ENCODE measurements around the gene TRIP13. TPM values are rescaled to one million over a fixed set of nuclear protein-coding genes. Genes with fewer than 3 reads are reported as not detected.

The TRIP13 gene
- polyA plus RNA-seq, 1 donor from 2014 or later = 2.1 TPM

DNA sequence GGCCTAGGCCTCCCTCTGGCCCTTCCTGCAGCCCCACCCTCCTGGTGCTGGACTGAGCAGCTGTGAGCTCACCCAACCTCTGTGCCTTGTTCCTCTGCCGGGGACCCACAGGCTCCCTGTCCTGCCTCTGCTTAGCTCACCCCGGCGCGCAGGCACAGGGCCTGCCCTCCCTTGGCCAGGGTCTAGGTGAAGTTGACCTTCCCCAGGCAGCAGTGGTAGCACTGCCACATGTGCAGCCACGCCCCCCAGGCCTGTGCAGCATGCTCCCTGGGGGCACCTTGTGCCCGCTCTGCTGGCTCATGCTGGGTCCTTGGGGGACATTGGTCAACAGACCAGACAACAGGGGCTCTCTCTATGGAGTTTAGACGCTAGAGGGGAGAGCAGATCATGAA, 18.1 kb downstream of the TRIP13 start:
- Histone ChIP-seq H4K20me1 (ENCODE audit: insufficient read depth) (no peaks in the 10 kb centered on the region), H3K9me3 (ENCODE audit: low read length) (no peaks in the 10 kb centered on the region), H3K27me3 (ENCODE audit: insufficient read depth, low read depth, low read length) (no peaks in the 10 kb centered on the region), H3K4me3 (ENCODE audit: low read length) (no peak overlapping the region), H3F3A (ENCODE audit: insufficient read depth, low read length, poor library complexity, severe bottlenecking) (no peaks in the 10 kb centered on the region), H3K9ac (ENCODE audit: low read length) (no peak overlapping the region), H3K4me2 (ENCODE audit: low read length) (no peak overlapping the region), H3K9me2 (ENCODE audit: insufficient read depth, low read length) (no peaks in the 10 kb centered on the region), H3K27ac (ENCODE audit: low read length) (no peak overlapping the region), H3K36me3 (ENCODE audit: insufficient read depth, low read length) (no peaks in the 10 kb centered on the region), H2AFZ (ENCODE audit: low read depth, low read length) (no peak overlapping the region), H3K79me2 (replicated peaks; ENCODE audit: insufficient read depth, low read length) (no peaks in the 10 kb centered on the region)
- TF ChIP-seq SMC3 (conservative IDR thresholded peaks at IDR 0.05; ENCODE audit: poor library complexity) = no peak
- TF ChIP-seq, protein P1, sequence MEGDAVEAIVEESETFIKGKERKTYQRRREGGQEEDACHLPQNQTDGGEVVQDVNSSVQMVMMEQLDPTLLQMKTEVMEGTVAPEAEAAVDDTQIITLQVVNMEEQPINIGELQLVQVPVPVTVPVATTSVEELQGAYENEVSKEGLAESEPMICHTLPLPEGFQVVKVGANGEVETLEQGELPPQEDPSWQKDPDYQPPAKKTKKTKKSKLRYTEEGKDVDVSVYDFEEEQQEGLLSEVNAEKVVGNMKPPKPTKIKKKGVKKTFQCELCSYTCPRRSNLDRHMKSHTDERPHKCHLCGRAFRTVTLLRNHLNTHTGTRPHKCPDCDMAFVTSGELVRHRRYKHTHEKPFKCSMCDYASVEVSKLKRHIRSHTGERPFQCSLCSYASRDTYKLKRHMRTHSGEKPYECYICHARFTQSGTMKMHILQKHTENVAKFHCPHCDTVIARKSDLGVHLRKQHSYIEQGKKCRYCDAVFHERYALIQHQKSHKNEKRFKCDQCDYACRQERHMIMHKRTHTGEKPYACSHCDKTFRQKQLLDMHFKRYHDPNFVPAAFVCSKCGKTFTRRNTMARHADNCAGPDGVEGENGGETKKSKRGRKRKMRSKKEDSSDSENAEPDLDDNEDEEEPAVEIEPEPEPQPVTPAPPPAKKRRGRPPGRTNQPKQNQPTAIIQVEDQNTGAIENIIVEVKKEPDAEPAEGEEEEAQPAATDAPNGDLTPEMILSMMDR (IDR thresholded peaks at IDR 0.05; ENCODE audit: poor library complexity, severe bottlenecking) = no peak
- no peak for TF ChIP-seq TAF1 (IDR thresholded peaks at IDR 0.05; ENCODE audit: low read depth)
- no peak for TF ChIP-seq POLR2AphosphoS5 (IDR thresholded peaks at IDR 0.05)
- TF ChIP-seq RAD21 (conservative IDR thresholded peaks at IDR 0.05) = no peak
- TF ChIP-seq, protein P2, sequence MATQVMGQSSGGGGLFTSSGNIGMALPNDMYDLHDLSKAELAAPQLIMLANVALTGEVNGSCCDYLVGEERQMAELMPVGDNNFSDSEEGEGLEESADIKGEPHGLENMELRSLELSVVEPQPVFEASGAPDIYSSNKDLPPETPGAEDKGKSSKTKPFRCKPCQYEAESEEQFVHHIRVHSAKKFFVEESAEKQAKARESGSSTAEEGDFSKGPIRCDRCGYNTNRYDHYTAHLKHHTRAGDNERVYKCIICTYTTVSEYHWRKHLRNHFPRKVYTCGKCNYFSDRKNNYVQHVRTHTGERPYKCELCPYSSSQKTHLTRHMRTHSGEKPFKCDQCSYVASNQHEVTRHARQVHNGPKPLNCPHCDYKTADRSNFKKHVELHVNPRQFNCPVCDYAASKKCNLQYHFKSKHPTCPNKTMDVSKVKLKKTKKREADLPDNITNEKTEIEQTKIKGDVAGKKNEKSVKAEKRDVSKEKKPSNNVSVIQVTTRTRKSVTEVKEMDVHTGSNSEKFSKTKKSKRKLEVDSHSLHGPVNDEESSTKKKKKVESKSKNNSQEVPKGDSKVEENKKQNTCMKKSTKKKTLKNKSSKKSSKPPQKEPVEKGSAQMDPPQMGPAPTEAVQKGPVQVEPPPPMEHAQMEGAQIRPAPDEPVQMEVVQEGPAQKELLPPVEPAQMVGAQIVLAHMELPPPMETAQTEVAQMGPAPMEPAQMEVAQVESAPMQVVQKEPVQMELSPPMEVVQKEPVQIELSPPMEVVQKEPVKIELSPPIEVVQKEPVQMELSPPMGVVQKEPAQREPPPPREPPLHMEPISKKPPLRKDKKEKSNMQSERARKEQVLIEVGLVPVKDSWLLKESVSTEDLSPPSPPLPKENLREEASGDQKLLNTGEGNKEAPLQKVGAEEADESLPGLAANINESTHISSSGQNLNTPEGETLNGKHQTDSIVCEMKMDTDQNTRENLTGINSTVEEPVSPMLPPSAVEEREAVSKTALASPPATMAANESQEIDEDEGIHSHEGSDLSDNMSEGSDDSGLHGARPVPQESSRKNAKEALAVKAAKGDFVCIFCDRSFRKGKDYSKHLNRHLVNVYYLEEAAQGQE (IDR thresholded peaks at IDR 0.05; ENCODE audit: borderline replicate concordance) = no peak
- TF ChIP-seq EP300 (conservative IDR thresholded peaks at IDR 0.05; ENCODE audit: poor library complexity, severe bottlenecking) = no peak
- no peak for TF ChIP-seq EZH2 (IDR thresholded peaks at IDR 0.05; ENCODE audit: borderline replicate concordance, insufficient read depth, low read length, poor library complexity, severe bottlenecking)
- TF ChIP-seq MXI1 (conservative IDR thresholded peaks at IDR 0.05; ENCODE audit: poor library complexity, severe bottlenecking) = no peak

DNA sequence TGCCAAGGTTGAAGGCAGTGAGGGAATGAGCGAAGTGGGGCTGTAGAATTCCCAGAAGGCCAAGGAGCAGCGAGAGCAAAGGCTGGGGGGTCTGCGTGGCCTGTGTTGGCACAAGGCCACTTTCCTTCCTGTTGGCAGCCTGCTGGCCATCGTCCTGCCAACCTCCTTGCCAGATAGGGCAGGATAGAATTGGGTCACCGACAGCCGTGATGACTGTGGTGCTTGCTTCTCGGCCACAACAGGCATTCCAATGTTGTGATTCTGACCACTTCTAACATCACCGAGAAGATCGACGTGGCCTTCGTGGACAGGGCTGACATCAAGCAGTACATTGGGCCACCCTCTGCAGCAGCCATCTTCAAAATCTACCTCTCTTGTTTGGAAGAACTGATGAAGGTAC, 18.9 kb downstream of the TRIP13 start:
- Histone ChIP-seq H3K9ac (ENCODE audit: low read length) (no peak overlapping the region), H3K9me2 (ENCODE audit: insufficient read depth, low read length) (no peaks in the 10 kb centered on the region), H3K4me2 (ENCODE audit: low read length) (no peak overlapping the region), H3K36me3 (ENCODE audit: insufficient read depth, low read length) (no peaks in the 10 kb centered on the region), H3K27me3 (ENCODE audit: insufficient read depth, low read depth, low read length) (no peaks in the 10 kb centered on the region), H3K4me3 (ENCODE audit: low read length) (no peak overlapping the region), H3F3A (ENCODE audit: insufficient read depth, low read length, poor library complexity, severe bottlenecking) (no peaks in the 10 kb centered on the region), H3K9me3 (ENCODE audit: low read length) (no peaks in the 10 kb centered on the region), H3K79me2 (replicated peaks; ENCODE audit: insufficient read depth, low read length) (no peaks in the 10 kb centered on the region), H2AFZ (ENCODE audit: low read depth, low read length) (no peak overlapping the region), H4K20me1 (ENCODE audit: insufficient read depth) (no peaks in the 10 kb centered on the region), H3K27ac (ENCODE audit: low read length) (no peak overlapping the region)
- TF ChIP-seq SMC3 (conservative IDR thresholded peaks at IDR 0.05; ENCODE audit: poor library complexity) (no peak), TAF1 (IDR thresholded peaks at IDR 0.05; ENCODE audit: low read depth) (no peak), RAD21 (conservative IDR thresholded peaks at IDR 0.05) (no peak), EZH2 (IDR thresholded peaks at IDR 0.05; ENCODE audit: borderline replicate concordance, insufficient read depth, low read length, poor library complexity, severe bottlenecking) (no peak), POLR2AphosphoS5 (IDR thresholded peaks at IDR 0.05) (no peak), MXI1 (conservative IDR thresholded peaks at IDR 0.05; ENCODE audit: poor library complexity, severe bottlenecking) (no peak), EP300 (conservative IDR thresholded peaks at IDR 0.05; ENCODE audit: poor library complexity, severe bottlenecking) (no peak)
- TF ChIP-seq, protein P2 (IDR thresholded peaks at IDR 0.05; ENCODE audit: borderline replicate concordance) = no peak
- TF ChIP-seq, protein P1 (IDR thresholded peaks at IDR 0.05; ENCODE audit: poor library complexity, severe bottlenecking) = no peak
